GM19035 (cell line): Measurements from ENCODE around the gene MXD4.

Experiments
- ATAC-seq: cut with Tn5 transposase; IDR thresholded peaks from one replicate; pipeline ENCODE4 v1.9.1; 2021; ENCODE audit not compliant: unreplicated experiment

The MXD4 gene

DNA sequence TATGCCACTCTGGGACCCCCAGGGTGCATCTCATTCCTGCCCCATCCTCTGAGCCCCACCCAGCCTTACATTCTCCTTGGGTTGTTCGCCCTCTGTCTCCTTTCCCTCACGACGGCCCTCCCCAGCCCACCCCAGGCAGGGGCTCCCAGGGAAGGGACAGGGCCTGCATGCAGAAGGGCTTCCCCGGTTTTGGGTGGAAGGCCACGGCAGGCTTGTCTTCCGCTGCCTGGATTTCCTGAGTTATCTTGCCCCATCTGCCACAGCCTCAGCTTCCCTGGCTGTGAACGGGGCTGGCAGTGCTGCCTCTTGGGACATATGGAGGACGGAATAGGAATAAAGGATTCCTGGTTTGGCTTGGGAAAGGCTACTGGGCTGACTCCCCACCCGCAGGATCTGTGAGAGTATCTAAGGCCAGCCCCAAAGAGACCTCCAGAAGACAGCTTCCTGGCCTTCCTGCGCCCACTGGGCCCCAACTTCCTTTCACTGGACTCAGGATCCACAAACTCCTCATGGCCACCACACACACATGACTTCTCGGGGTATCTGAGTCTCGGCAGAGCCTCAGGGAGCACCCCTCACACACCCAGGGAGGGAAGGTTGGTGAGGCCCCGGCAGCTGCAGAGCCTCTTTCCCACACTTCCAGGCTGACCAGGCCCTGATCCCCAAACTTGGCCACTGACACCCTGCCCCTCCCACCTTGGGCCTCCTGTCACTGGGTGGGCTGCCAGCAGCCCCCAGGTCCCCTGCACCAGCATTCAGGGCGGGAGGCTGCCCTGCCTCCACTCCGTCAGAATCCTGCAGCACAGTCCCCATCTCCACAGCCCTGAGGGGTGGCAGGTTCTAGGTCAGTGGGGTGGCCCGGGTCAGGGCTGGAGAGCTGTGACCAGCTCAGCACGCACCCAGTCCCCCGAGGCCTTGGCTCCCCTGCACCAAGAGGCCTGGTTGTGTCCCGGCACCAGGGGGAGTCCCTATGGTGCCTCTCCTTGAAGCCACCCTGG, 3.5 kb upstream of the MXD4 start:
- no peak for ATAC-seq

GRCh38 chr4:2264481-2265041, 2.7 kb upstream of the MXD4 start:
- no peak for ATAC-seq

DNA sequence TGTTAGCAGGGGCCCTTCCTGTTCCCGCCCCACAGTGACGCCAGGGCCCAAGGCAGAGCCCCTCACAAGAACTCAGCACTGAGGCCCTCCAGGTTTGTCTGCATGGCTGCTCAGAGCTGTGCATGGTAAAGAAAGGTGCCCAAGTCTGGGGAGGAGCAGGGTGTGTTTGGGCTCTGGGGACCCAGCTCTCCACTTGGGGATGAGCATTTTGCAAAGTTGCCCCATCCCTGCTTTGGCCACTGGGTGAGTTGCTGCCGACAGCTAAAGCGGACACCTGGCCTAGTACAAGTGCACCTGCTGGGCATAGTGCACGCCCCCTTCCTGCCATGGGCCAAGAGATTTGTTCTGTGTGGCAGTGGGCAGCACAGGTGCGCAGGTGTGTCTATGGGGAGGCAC, 2.0 kb upstream of the MXD4 start:
- no peak for ATAC-seq

GRCh38 chr4:2262944-2263250, 988 bp upstream of the MXD4 start:
- ATAC-seq = no peak

GRCh38 chr4:2262145-2262943, 435 bp upstream of the MXD4 start:
- peak; percentile 88 for ATAC-seq

GRCh38 chr4:2261110-2261852, 628 bp downstream of the MXD4 start:
- ATAC-seq = no peak

DNA sequence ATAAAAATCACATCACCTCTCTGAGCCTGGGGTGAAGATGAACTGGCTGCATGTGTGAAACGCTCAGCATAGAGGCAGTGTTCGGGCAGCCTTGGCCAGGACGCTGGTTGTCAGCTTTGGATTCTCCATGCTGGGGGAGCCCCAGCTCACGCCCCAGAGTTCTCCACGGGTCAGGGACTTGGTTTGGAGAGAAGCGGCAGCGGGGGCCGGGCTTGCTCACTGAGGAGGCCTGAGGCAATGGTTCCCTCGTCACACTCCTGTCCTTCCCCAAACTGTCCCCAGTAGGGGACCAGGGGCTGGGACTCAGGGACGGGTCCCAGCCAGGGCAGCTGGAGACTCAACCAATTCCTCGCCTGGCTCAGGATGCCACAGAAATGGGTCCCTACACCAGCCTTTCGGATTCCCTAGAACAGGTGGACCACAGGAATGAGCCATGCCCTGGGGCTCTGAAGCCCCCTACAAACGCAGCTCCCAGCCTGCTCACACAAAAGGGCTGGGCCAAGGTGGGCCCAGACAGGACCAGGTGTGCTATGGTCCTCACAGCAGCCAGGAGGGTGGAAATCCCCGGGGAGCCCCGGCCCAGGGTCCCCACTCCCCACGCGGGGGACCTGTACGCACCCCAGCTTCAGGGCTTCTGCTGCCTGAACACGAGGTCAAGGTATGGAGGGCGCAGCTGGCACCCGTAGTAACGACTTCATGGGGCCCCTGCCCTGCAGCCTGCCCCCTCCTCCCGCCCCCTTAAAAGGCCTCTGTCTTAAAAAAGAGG, 1.4 kb downstream of the MXD4 start:
- no peak for ATAC-seq

GRCh38 chr4:2259541-2260343, 2.2 kb downstream of the MXD4 start:
- no peak for ATAC-seq

DNA sequence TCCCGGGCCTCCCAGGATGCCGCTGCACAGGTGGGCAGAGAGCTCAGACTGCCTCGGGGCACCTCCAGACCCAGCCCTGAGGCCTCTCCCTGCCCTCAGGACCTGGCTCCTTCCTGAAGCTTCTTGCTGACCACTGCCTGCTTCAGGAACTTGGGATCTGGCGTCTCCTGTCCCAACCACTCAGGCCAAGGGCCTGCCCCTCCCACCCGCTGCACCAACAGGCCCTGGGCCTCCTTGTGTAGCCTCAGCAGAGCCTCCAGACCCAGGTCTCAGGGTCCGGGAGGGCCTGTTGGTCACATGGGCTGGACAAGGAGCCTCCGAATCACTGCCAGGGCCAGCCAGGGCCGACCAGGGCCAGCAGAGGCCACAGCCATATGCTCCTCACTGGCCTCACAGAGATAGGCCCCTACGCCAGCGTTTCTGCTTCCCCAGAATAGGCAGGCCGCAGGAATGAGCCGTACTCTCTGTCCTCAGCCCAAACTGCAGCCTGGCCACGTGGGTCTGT, 2.8 kb downstream of the MXD4 start:
- no peak for ATAC-seq

- ATAC-seq = no peak
These were observed 3.5 kb downstream of the MXD4 start for GRCh38 chr4:2258091-2259035.

DNA sequence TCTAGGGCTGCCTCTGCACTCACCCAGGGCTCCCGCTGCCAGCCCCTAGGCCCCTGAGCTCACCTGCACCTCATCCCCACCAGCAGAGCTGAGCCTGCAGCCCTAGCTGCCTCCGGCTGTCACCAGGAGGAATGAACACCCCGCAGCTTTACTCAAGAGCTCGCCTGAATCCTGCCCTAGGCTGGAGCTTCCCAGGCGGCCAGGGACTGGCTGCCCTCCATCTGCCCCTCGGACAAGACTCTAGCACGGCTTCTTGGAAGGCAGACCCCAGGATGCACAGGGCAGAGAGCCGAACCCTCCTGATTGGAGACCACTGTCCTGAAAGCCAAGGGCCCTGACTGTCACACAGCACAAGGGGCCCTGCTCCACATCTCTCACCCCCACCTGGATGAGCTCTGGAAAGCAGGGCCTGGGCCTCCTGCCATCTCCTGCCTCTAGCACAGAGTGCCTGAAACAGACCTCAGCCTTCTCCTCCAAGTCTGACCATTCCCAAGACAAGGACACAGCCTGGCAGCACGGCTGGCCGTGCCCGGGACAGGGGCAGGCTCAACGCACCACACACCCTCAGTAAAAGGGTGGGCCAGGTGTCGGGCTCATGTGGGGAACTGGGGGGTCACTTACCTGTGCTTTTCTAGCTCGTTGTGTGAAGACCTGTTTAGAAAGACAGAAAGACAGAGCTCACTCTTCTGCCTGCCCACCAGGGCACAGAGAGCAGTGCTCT, 4.4 kb downstream of the MXD4 start:
- no peak for ATAC-seq

DNA sequence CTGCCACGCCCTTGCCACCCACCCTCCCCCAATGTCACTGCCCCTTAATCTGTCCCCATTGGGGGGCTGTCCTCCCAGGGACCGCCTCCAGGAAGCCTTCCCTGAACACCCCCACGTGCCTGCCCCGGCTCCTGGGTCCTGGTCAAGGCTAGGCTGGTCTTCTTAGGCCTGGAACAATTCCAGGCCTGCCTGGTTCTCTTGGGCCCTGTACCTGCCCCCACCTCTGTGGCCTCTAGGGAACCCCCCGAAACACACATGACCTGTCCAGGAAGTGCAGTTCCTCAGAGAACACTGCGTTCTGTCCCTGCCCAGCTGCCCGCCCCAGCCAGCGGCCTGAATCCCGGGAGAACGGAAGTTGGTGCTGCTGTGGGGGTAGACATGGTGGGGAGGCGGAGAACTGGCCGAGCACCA, 5.1 kb downstream of the MXD4 start:
- ATAC-seq = no peak

DNA sequence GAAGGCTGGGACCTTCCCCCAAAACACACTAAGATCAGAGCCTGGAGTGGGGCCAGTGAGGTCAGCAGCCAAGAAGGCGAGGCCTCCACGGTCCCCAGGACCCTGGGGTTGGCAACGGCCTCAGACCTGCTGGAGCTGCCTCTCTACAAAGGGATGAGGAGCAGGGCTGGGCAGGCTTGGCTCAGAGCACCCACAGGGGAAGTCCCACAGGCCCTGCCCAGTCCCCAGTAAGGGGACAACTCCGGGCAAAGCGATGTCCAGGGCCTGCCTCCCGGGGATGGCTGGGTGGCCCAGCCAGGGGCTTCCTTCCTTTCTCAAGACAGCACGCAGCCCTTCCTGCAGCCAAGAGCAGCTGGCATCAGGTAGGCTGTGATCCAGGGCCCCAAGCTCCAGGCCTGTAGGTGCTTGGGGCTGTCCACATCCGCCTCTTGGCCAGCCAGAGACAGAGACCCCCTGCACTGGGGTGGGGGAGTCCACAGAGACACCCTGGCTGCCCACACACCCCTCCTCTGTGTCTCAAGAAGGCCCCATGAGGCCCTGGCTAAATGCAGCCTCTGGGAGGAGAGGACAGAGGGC, 5.7 kb downstream of the MXD4 start:
- no peak for ATAC-seq

- no peak for ATAC-seq
These were observed 6.3 kb downstream of the MXD4 start for GRCh38 chr4:2255501-2256155.

GRCh38 chr4:2254665-2255500, 7.0 kb downstream of the MXD4 start:
- ATAC-seq = no peak
